Cardiac fibroblast (primary cell): ENCODE data around the gene CFAP61.
A peak's percentile ranks its signal among the peaks of the same experiment; 100 is the strongest.

Experiments
- DNase-seq, 2 donors: peaks; one replicate each; pipeline versions ENCODE4 v3.0.0 to v3.0.0-alpha.2; 2010; ENCODE audit warnings: low read depth in 2 of 2
- H3K4me3 ChIP-seq, 2 donors: replicated peaks in 1 of 2; 1 replicate in 1 of 2; 2 replicates in 1 of 2; pipeline ENCODE4 v1.5.1; 2011; ENCODE audit warnings: low read depth in 2 of 2, low read length in 2 of 2, mild to moderate bottlenecking in 2 of 2, moderate library complexity in 1 of 2
- TF ChIP-seq, protein P1 (sequence below): IDR thresholded peaks from one replicate; pipeline ENCODE4 v1.5.1; 2011; ENCODE audit warnings: low read depth, mild to moderate bottlenecking, low read length, inconsistent platforms

CFAP61 gene

DNA sequence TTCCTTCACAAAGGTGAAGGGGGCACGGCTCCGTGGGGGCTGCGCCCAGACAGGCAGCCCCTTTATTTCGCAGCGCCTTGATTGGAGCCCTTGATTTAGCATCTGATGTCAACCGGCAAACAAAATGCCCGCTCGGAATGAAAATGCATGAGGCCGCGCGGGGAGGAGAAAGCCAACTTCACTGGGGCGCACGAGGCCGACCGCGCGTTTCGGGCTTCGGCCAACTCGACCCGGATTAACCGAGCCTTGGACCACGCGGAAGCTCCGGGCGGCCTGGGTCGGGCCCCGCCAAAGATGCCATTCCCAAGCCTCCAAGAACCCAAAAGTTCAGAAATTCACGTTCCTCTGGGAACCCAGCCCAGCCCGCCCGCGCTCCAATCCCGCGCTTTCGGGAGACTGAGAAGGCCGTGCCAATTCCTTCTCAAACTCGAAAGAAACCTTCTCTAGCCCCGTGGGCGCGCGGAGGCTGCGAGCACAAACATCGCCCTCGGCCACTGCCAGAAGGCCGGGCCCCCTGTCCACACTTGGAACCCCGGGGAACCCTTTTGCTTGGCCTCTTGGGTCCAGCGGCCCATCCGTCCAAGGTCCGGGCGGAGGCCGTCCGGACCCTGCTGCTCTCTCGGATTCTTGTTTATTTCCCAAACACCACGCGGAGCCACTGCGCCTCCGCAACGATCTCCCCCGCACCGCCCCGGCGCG lies 314.7 kb downstream of the CFAP61 start:
- peak in 1 of 2 donors; percentile 17 for DNase-seq
- no peak overlapping the region for H3K4me3 ChIP-seq
- TF ChIP-seq, protein P1, sequence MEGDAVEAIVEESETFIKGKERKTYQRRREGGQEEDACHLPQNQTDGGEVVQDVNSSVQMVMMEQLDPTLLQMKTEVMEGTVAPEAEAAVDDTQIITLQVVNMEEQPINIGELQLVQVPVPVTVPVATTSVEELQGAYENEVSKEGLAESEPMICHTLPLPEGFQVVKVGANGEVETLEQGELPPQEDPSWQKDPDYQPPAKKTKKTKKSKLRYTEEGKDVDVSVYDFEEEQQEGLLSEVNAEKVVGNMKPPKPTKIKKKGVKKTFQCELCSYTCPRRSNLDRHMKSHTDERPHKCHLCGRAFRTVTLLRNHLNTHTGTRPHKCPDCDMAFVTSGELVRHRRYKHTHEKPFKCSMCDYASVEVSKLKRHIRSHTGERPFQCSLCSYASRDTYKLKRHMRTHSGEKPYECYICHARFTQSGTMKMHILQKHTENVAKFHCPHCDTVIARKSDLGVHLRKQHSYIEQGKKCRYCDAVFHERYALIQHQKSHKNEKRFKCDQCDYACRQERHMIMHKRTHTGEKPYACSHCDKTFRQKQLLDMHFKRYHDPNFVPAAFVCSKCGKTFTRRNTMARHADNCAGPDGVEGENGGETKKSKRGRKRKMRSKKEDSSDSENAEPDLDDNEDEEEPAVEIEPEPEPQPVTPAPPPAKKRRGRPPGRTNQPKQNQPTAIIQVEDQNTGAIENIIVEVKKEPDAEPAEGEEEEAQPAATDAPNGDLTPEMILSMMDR: no peak

DNA sequence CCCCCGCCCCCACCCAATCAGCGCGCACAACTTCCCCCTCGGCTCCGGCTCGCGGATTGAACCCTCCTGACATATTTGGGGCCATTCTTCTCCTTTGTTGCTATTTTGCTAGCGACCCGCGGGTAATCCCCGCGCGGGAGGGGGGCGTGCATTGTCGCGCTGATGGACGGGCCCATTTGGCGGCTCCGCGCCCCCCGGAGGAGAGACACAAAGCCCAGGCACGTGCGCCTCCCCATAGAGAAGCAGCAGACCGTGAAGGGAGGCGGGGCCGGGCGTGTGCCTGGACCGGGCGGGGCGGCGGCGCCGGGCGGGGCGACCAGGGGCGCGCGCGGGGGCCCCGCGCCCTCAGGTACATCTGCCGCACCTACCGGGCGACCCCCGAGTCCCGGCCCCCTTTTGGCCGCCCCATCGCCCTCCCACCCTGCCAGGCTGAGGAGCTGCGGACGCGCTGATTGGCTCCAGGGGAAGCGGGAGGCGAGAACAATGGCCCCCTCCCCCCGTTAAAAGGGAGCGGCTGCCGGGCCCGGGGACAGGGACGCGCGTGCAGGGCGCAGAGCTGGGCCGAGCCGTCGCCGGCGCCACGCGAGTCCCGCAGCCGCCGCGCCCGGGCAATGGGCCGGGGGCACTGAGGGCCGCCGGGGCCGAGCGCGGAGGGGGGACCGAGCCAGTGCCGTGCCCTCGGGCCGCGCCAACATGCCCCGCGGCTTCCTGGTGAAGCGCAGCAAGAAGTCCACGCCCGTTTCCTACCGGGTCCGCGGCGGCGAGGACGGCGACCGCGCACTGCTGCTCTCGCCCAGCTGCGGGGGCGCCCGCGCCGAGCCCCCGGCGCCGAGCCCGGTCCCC lies 315.5 kb downstream of the CFAP61 start, which contains the start of gene INSM1:
Gene INSM1 (plus strand): TSS at position 530 of the 843 bp plus-strand sequence. CDS start 164 bp downstream, at position 694.
- TF ChIP-seq, protein P1: no peak
- no peak for DNase-seq
- H3K4me3 ChIP-seq: no peak within 1 kb of the TSS

DNA sequence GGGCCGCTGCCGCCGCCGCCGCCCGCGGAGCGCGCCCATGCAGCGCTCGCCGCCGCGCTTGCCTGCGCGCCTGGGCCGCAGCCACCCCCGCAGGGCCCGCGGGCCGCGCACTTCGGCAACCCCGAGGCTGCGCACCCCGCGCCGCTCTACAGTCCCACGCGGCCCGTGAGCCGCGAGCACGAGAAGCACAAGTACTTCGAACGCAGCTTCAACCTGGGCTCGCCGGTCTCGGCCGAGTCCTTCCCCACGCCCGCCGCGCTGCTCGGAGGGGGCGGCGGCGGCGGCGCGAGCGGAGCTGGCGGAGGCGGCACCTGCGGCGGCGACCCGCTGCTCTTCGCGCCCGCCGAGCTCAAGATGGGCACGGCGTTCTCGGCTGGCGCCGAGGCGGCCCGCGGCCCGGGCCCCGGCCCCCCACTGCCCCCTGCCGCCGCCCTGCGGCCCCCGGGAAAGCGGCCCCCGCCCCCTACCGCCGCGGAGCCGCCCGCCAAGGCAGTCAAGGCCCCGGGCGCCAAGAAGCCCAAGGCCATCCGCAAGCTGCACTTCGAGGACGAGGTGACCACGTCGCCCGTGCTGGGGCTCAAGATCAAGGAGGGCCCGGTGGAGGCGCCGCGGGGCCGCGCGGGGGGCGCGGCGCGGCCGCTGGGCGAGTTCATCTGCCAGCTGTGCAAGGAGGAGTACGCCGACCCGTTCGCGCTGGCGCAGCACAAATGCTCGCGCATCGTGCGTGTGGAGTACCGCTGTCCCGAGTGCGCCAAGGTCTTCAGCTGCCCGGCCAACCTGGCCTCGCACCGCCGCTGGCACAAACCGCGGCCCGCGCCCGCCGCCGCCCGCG lies 316.3 kb downstream of the CFAP61 start:
- TF ChIP-seq, protein P1: no peak
- H3K4me3 ChIP-seq: no peak overlapping the region
- DNase-seq: no peak

DNA sequence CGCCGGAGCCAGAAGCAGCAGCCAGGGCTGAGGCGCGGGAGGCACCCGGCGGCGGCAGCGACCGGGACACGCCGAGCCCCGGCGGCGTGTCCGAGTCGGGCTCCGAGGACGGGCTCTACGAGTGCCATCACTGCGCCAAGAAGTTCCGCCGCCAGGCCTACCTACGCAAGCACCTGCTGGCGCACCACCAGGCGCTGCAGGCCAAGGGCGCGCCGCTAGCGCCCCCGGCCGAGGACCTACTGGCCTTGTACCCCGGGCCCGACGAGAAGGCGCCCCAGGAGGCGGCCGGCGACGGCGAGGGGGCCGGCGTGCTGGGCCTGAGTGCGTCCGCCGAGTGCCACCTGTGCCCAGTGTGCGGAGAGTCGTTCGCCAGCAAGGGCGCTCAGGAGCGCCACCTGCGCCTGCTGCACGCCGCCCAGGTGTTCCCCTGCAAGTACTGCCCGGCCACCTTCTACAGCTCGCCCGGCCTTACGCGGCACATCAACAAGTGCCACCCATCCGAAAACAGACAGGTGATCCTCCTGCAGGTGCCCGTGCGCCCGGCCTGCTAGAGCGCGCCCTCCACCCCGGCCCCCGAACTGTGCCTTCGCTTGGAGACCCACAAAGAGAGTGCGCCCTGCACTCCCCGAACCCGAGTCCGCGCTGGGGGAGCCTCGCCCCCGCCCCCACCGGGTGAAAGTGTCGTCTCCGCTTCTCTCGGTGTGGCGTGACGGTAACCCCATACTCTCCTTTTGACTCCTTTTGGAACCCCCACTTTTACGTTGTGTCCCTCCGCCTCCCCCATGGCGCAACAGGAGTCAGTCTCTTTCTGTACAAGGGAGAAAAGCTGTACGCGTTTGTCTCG lies 317.1 kb downstream of the CFAP61 start:
- TF ChIP-seq, protein P1: no peak
- no peak for DNase-seq
- no peak overlapping the region for H3K4me3 ChIP-seq

DNA sequence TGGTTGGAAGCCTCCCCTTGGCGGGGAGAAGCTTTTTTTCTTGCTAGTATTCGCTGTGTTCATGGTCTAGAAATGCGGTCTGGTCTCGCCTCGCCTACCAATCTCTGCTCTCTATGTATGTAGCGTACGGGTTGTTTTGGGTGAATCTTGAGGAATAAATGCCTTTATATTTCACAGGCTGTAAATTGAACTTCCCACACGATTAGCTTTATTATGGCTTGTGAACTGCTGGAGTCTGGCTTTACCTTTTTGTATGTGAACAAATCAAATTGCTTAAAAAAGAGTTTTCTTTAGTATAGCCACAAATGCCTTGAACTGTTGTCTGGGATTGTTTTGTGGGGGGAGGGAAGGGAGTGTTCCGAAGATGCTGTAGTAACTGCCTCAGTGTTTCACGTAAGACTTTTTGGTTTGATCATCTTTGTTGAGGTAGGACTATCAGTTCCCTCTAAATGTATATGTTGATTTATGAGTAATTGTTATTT lies 317.8 kb downstream of the CFAP61 start:
- H3K4me3 ChIP-seq: no peak overlapping the region
- TF ChIP-seq, protein P1: no peak
- DNase-seq: no peak
